GM21526 (cell line): ENCODE results near the gene FOXL2NB.

Experiments
- ATAC-seq: cut with Tn5 transposase; IDR thresholded peaks from one replicate; pipeline ENCODE4 v1.9.1; 2021; ENCODE audit warnings: moderate library complexity; ENCODE audit not compliant: unreplicated experiment, low FRiP score

The FOXL2NB gene

DNA sequence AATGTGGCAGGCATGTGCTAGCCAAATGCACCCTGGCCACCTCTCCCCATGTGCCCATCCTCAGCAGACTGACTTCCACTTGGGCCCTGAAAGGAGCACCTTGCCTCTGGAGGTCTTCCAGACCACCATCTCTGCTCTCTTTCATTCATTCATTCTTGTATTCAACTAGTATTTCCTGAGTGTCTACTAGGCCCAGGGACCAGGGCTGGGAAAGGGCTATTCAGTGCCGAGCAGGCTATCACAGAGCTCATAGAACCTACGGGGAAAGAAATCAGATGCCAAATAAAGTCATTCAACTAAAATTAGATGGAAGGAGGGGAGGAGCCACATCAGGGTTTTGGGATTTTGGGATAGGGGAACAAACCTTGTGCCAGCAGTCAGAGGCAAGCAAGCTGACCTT, 40.2 kb downstream of the FOXL2NB start:
- ATAC-seq, result no peak

DNA sequence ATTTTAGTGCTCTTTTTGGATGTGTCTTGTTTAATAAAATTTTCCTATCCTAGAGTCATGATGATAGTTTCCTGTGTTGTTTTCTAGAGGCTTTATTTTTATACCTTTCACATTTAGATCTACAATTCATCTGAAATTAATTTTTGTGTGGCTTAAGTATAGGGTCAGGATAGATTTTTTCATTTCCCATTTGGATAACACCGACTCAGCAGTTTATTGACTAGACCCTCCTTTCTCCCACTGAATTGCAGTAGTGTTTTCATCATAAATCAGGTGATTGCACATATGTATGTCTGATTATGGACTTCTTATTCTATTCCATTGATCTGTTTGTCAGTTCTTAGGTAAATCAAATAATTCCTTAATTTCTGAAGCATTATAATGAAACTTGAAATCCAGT, 48.7 kb downstream of the FOXL2NB start:
- ATAC-seq, result no peak
